H54 (cell line): ENCODE results near the gene OR14C36.

Experiments used
- DNase-seq: peaks from one replicate; pipeline ENCODE4 v3.0.0; 2011; ENCODE audit warnings: low spot score, mixed read lengths; ENCODE audit not compliant: insufficient read length
- FAIRE-seq: peaks from 3 replicates; lab custom pipeline; 2011; peaks lifted over from hg19 to GRCh38; lab: Jason Lieb, UNC
- POLR2A ChIP-seq: IDR thresholded peaks from 2 replicates; pipeline ENCODE4 v1.6.1; 2011; ENCODE audit warnings: low read depth, mild to moderate bottlenecking, low read length

The OR14C36 gene

GRCh38 chr1:248380854-248381253 is 32.3 kb downstream of the OR14C36 start:
- DNase-seq (no peak), FAIRE-seq (no peak)
- TF ChIP-seq POLR2A = no peak

GRCh38 chr1:248388426-248388825 is 39.9 kb downstream of the OR14C36 start:
- no peak for TF ChIP-seq POLR2A
- FAIRE-seq = no peak
- DNase-seq = no peak

- no peak for TF ChIP-seq POLR2A
- no peak for DNase-seq
- no peak for FAIRE-seq
These were observed 44.5 kb downstream of the OR14C36 start for GRCh38 chr1:248393050-248393449.
